H1 (cell line): ENCODE data around the gene PPM1D. TPM values are rescaled to one million over a fixed set of nuclear protein-coding genes. Genes with fewer than 3 reads are reported as not detected.

Experiments
- CTCF ChIA-PET: fragments of 300-600 bp; sonication (Branson Sonifier 250); formaldehyde crosslinking; loops from one replicate; lab custom pipeline; 2021; ENCODE audit not compliant: partially characterized antibody; lab: Charles Lee
- POLR2A ChIA-PET: fragments of 300-600 bp; sonication (Branson Sonifier 250); formaldehyde crosslinking; loops from one replicate; lab custom pipeline; 2021; ENCODE audit warnings: inconsistent platforms; ENCODE audit not compliant: partially characterized antibody; lab: Charles Lee
- DNase-seq, 2 experiments: peaks; one replicate each; pipeline versions ENCODE4 v3.0.0 to v3.0.0-alpha.2; 2010 to 2022; ENCODE audit warnings: low spot score in 2 of 2, low read depth in 1 of 2, mixed read lengths in 1 of 2
- FAIRE-seq: peaks from 2 replicates; lab custom pipeline; 2011; peaks lifted over from hg19 to GRCh38; lab: Jason Lieb, UNC
- H2AFZ ChIP-seq: 2 replicates; pipeline ENCODE4 v1.8.1; 2012; ENCODE audit warnings: low read length, inconsistent platforms
- H2AK5ac ChIP-seq: 2 replicates; pipeline ENCODE4 v1.6.1; 2013; ENCODE audit warnings: low read depth, low read length
- H2BK120ac ChIP-seq: replicated peaks from 2 replicates; pipeline ENCODE3; 2013; ENCODE audit warnings: low read depth, low read length, inconsistent platforms
- H2BK12ac ChIP-seq: 2 replicates; pipeline ENCODE4 v1.6.1; 2013; ENCODE audit warnings: low read depth, low read length
- H2BK15ac ChIP-seq: 2 replicates; pipeline ENCODE4 v1.6.1; 2013; ENCODE audit warnings: low read length
- H2BK20ac ChIP-seq: 2 replicates; pipeline ENCODE4 v1.6.1; 2013; ENCODE audit warnings: low read length
- H2BK5ac ChIP-seq: 2 replicates; pipeline ENCODE4 v1.6.1; 2013; ENCODE audit warnings: low read depth, low read length
- H3K14ac ChIP-seq: 2 replicates; pipeline ENCODE4 v1.6.1; 2013; ENCODE audit warnings: inconsistent platforms; ENCODE audit not compliant: insufficient read length
- H3K18ac ChIP-seq: 2 replicates; pipeline ENCODE4 v1.6.1; 2013; ENCODE audit warnings: low read length; ENCODE audit errors: extremely low read depth
- H3K23ac ChIP-seq: 2 replicates; pipeline ENCODE4 v1.6.1; 2013; ENCODE audit warnings: inconsistent platforms; ENCODE audit not compliant: insufficient read length
- H3K23me2 ChIP-seq: 2 replicates; pipeline ENCODE4 v1.6.1; 2013; ENCODE audit warnings: low read depth, low read length
- H3K27ac ChIP-seq: 2 replicates; pipeline ENCODE4 v1.6.1; 2011; ENCODE audit warnings: low read depth, low read length, inconsistent platforms
- H3K27me3 ChIP-seq, 4 experiments: replicated peaks in 1 of 4; 1 replicate in 1 of 4; 2 replicates in 3 of 4; pipeline versions ENCODE4 v1.6.1 to v1.8.1; 2011 to 2013; ENCODE audit warnings: low read length in 3 of 4, mild to moderate bottlenecking in 3 of 4, inconsistent platforms in 2 of 4, mixed read lengths in 2 of 4, moderate library complexity in 1 of 4; ENCODE audit not compliant: control insufficient read depth in 3 of 4, insufficient read depth in 3 of 4; ENCODE audit errors: extremely low read depth in 1 of 4
- H3K36me3 ChIP-seq, 4 experiments: 2 replicates each; pipeline versions ENCODE4 v1.6.1 to v1.8.1; 2011 to 2013; ENCODE audit warnings: mild to moderate bottlenecking in 4 of 4, low read length in 3 of 4, moderate library complexity in 2 of 4, control low read depth in 1 of 4, inconsistent platforms in 1 of 4; ENCODE audit not compliant: insufficient read depth in 4 of 4, control insufficient read depth in 2 of 4
- H3K4ac ChIP-seq: replicated peaks from 2 replicates; pipeline ENCODE3; 2013; ENCODE audit warnings: low read length, low read depth, mixed read lengths, inconsistent platforms; ENCODE audit not compliant: insufficient read length
- H3K4me1 ChIP-seq, 4 experiments: replicated peaks in 1 of 4; 1 replicate in 1 of 4; 2 replicates in 3 of 4; pipeline versions ENCODE4 v1.6.1 to v1.8.1; 2011 to 2013; ENCODE audit warnings: low read length in 3 of 4, inconsistent platforms in 2 of 4, mixed read lengths in 1 of 4; ENCODE audit not compliant: insufficient read depth in 4 of 4, control insufficient read depth in 3 of 4
- H3K4me2 ChIP-seq, 2 experiments: 2 replicates each; pipeline versions ENCODE4 v1.6.1 to v1.8.1; 2011 to 2013; ENCODE audit warnings: low read depth in 2 of 2, low read length in 2 of 2, control low read depth in 1 of 2, inconsistent platforms in 1 of 2, mild to moderate bottlenecking in 1 of 2; ENCODE audit not compliant: insufficient read depth in 1 of 2
- H3K4me3 ChIP-seq, 4 experiments: fragments of 200-600, 300-600 bp in 1 of 4; sonication (generic), shearing (Covaris generic), sonication (Bioruptor Twin) in 1 of 4; 2 replicates each; pipeline versions ENCODE4 v1.5.1 to v1.8.1; 2011 to 2016; ENCODE audit warnings: low read length in 4 of 4, low read depth in 3 of 4, control low read depth in 2 of 4, inconsistent platforms in 2 of 4, mild to moderate bottlenecking in 2 of 4, mixed read lengths in 1 of 4, moderate library complexity in 1 of 4; ENCODE audit not compliant: insufficient read depth in 2 of 4; ENCODE audit errors: extremely low read depth in 1 of 4
- H3K56ac ChIP-seq: replicated peaks from 2 replicates; pipeline ENCODE3; 2013; ENCODE audit warnings: low read depth, mild to moderate bottlenecking, mixed read lengths, low read length, inconsistent platforms; ENCODE audit not compliant: insufficient read length
- H3K79me1 ChIP-seq: 2 replicates; pipeline ENCODE4 v1.6.1; 2013; ENCODE audit warnings: low read depth, low read length, control low read depth
- H3K79me2 ChIP-seq, 2 experiments: 2 replicates each; pipeline versions ENCODE4 v1.6.1 to v1.8.1; 2012 to 2013; ENCODE audit warnings: low read length in 2 of 2, mild to moderate bottlenecking in 2 of 2, inconsistent platforms in 1 of 2; ENCODE audit not compliant: insufficient read depth in 2 of 2, control insufficient read depth in 1 of 2
- H3K9ac ChIP-seq, 4 experiments: replicated peaks in 1 of 4; 1 replicate in 1 of 4; 2 replicates in 3 of 4; pipeline versions ENCODE4 v1.6.1 to v1.8.1; 2011 to 2013; ENCODE audit warnings: low read depth in 3 of 4, low read length in 3 of 4, control low read depth in 2 of 4, mild to moderate bottlenecking in 2 of 4, moderate library complexity in 2 of 4, inconsistent platforms in 1 of 4; ENCODE audit errors: extremely low read depth in 1 of 4
- H3K9me3 ChIP-seq, 2 experiments: 2 replicates each; pipeline versions ENCODE4 v1.6.1 to v1.8.1; 2012 to 2013; ENCODE audit warnings: mild to moderate bottlenecking in 2 of 2, moderate library complexity in 2 of 2, control low read depth in 1 of 2, inconsistent platforms in 1 of 2, low read depth in 1 of 2, low read length in 1 of 2, mixed read lengths in 1 of 2; ENCODE audit not compliant: insufficient read depth in 2 of 2
- H4K20me1 ChIP-seq, 2 experiments: replicated peaks in 1 of 2; 2 replicates each; pipeline versions ENCODE3 to v1.8.1; 2011 to 2013; ENCODE audit warnings: inconsistent platforms in 2 of 2, low read length in 2 of 2, mild to moderate bottlenecking in 1 of 2; ENCODE audit not compliant: insufficient read depth in 2 of 2, control insufficient read depth in 1 of 2
- H4K5ac ChIP-seq: 2 replicates; pipeline ENCODE4 v1.6.1; 2013; ENCODE audit warnings: low read length, low read depth, mixed read lengths, inconsistent platforms; ENCODE audit not compliant: insufficient read length
- H4K8ac ChIP-seq: 2 replicates; pipeline ENCODE4 v1.8.0; 2013; ENCODE audit warnings: mild to moderate bottlenecking, moderate library complexity, low read length, inconsistent platforms; ENCODE audit not compliant: insufficient read depth; ENCODE audit errors: extremely low read depth
- H4K91ac ChIP-seq: replicated peaks from 2 replicates; pipeline ENCODE3; 2013; ENCODE audit warnings: low read length, mixed read lengths, inconsistent platforms; ENCODE audit not compliant: insufficient read length
- POLR2A ChIP-seq, 2 experiments: IDR thresholded peaks; 1 replicate in 1 of 2; 2 replicates in 1 of 2; pipeline ENCODE4 v1.6.1; 2011; ENCODE audit warnings: low read depth in 2 of 2, low read length in 2 of 2, mild to moderate bottlenecking in 2 of 2; ENCODE audit errors: control extremely low read depth in 1 of 2
- SAP30 ChIP-seq: fragments of 300-600 bp; sonication (generic); IDR thresholded peaks from 2 replicates; pipeline ENCODE4 v1.7.1; 2012; ENCODE audit warnings: low read length, moderate library complexity, mild to moderate bottlenecking, inconsistent platforms; ENCODE audit not compliant: insufficient read depth, insufficient replicate concordance
- SIX5 ChIP-seq: IDR thresholded peaks from 2 replicates; pipeline ENCODE4 v1.6.1; 2011; ENCODE audit warnings: mild to moderate bottlenecking, low read depth, low read length
- WGBS, 2 experiments: shearing (Covaris generic) in 1 of 2; methylation state at CpG; one replicate each; pipeline versions ENCODE4 v1.1.6 to v1.1.7; 2013 to 2015; ENCODE audit warnings: low lambda C conversion rate in 2 of 2, mixed read lengths in 2 of 2, inconsistent platforms in 1 of 2, low coverage in 1 of 2, missing lambda C conversion rate in 1 of 2; ENCODE audit not compliant: insufficient replicate concordance in 2 of 2, insufficient coverage in 1 of 2, insufficient read length in 1 of 2; ENCODE audit errors: extremely low coverage in 1 of 2, missing lambda C conversion rate in 1 of 2; 5-methylcytosine and 5-hydroxymethylcytosine counted together
- polyA plus RNA-seq, 7 experiments: library from polyadenylated mRNA; depleted of rRNA in 3 of 7; stranded (reverse) in 5 of 7; unstranded in 2 of 7; fragments of >200 nt in 5 of 7; fragments of 200-250 nt in 2 of 7; gene quantifications; 1 replicate in 5 of 7; 2 replicates in 1 of 7; 4 replicates in 1 of 7; pipeline versions ENCODE4 v1.2.1 to v1.2.3, GENCODE V29; 2011 to 2013; ENCODE audit warnings: missing spikeins in 2 of 7, mixed read lengths in 2 of 7
- total RNA-seq: library from RNA; stranded (reverse); fragmentation: NEBNext Ultra II Directional; extraction: Animal tissue kit (Norgen Biotek cat#: 25700); gene quantifications from 2 replicates; pipeline ENCODE4 v1.2.1, GENCODE V29; 2021
- TF ChIP-seq, protein P1 (sequence below): IDR thresholded peaks from 2 replicates; pipeline ENCODE4 v1.6.1; 2012; ENCODE audit warnings: inconsistent platforms

The PPM1D gene
- total and polyA plus RNA-seq, 2 of the 8 experiments (the other 6 are each of a cell fraction or from before 2014, with no cell fraction given) = 5.0 to 16.7 TPM

DNA sequence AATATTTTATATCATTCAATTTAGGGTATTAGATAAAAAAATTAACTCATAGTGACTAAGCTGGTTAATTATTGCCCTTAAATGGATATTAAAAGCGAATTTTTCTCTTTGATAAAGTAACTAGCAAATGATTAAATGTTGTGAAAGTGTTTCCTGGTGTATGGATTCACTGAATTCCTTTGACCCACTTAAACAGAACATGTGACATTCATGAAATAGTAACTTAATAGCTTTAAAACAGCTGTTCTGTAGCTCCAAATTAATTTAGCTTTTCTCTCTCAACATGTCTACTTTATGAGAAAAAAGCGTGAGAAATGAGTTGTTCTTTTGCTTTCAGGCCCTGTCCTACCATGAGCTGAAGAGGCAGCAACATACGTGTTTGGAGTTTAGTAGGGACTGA is 37.6 kb upstream of the PPM1D start:
- H3K4ac ChIP-seq = no peak overlapping the region
- H3K27ac ChIP-seq = no peak overlapping the region
- no peak overlapping the region for H3K4me3 ChIP-seq
- no peak overlapping the region for H3K4me2 ChIP-seq
- H3K79me1 ChIP-seq = no peaks in the 10 kb centered on the region
- H2BK5ac ChIP-seq = no peak overlapping the region
- no peak overlapping the region for H3K23ac ChIP-seq
- no peaks in the 10 kb centered on the region for H3K27me3 ChIP-seq
- no peak overlapping the region for H2BK120ac ChIP-seq
- no peak overlapping the region for H2AFZ ChIP-seq
- no peaks in the 10 kb centered on the region for H3K79me2 ChIP-seq
- no peak overlapping the region for H4K8ac ChIP-seq
- H2BK20ac ChIP-seq = no peak overlapping the region
- no peak for DNase-seq
- WGBS, 2 experiments = 84% methylated on average over 3 of the region's 3 CpGs; no CpG with 5 or more reads in 1 of the 2 experiments
- no peak overlapping the region for H2BK12ac ChIP-seq
- no peaks in the 10 kb centered on the region; a peak in 1 of 8 replicates for H3K36me3 ChIP-seq
- POLR2A ChIA-PET = no interaction called here
- no peak overlapping the region for H2BK15ac ChIP-seq
- H4K20me1 ChIP-seq = no peaks in the 10 kb centered on the region
- CTCF ChIA-PET = interaction anchor here (0.7 to 1.3 kb wide), 4 partner anchors 9 to 419 kb away, joined by 3 to 4 read pairs (median 3); no protein-coding TSS in a partner anchor
- no peak overlapping the region for H3K14ac ChIP-seq
- H3K56ac ChIP-seq = no peak overlapping the region
- no peaks in the 10 kb centered on the region for H3K4me1 ChIP-seq
- H3K9ac ChIP-seq = no peak overlapping the region
- H3K18ac ChIP-seq = no peak overlapping the region
- H2AK5ac ChIP-seq = no peak overlapping the region
- no peak overlapping the region for H4K91ac ChIP-seq
- FAIRE-seq = no peak
- peaks cover 10 to 14% of the 10 kb centered on the region in 2 experiments for H3K9me3 ChIP-seq
- no peak overlapping the region for H4K5ac ChIP-seq
- no peaks in the 10 kb centered on the region for H3K23me2 ChIP-seq
- TF ChIP-seq POLR2A (IDR thresholded peaks at IDR 0.05; ENCODE audit: control extremely low read depth in 1 of 2, low read depth in 2 of 2, low read length in 2 of 2) (no peak), SIX5 (no peak), SAP30 (no peak)
- TF ChIP-seq, protein P1, sequence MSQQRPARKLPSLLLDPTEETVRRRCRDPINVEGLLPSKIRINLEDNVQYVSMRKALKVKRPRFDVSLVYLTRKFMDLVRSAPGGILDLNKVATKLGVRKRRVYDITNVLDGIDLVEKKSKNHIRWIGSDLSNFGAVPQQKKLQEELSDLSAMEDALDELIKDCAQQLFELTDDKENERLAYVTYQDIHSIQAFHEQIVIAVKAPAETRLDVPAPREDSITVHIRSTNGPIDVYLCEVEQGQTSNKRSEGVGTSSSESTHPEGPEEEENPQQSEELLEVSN = no peak
